ENCODE results near the gene LIPI.
"Not testable (repeated sequence)": the region's sequence is repeated elsewhere in the genome, so short reads cannot be mapped to it uniquely, and the experiment has no call there.

Gene LIPI

GRCh38 chr21:14115646-14116045 lies 95.1 kb downstream of the LIPI start:
- no peak for DNase-seq

GRCh38 chr21:14114251-14114650 lies 96.5 kb downstream of the LIPI start:
- DNase-seq = no peak

GRCh38 chr21:14104564-14104963 lies 106.2 kb downstream of the LIPI start:
- not testable (repeated sequence) for DNase-seq

- no peak for DNase-seq
Measured at GRCh38 chr21:14099570-14099969, 111.2 kb downstream of the LIPI start.

GRCh38 chr21:14097881-14098499 lies 112.8 kb downstream of the LIPI start:
- DNase-seq = no peak

GRCh38 chr21:14096577-14096976 lies 114.2 kb downstream of the LIPI start:
- DNase-seq = no peak

GRCh38 chr21:14096172-14096571 lies 114.6 kb downstream of the LIPI start:
- DNase-seq = no peak

- no peak for DNase-seq
Measured at GRCh38 chr21:14095056-14095455, 115.7 kb downstream of the LIPI start.

- no peak for DNase-seq
Measured at GRCh38 chr21:14092834-14093560, 117.8 kb downstream of the LIPI start.

GRCh38 chr21:14090184-14090583 lies 120.6 kb downstream of the LIPI start:
- DNase-seq = not testable (repeated sequence)

- DNase-seq = no peak
Measured at GRCh38 chr21:14088391-14088790, 122.4 kb downstream of the LIPI start.

- DNase-seq = no peak
Measured at GRCh38 chr21:14086553-14086952, 124.2 kb downstream of the LIPI start.

- no peak for DNase-seq
Measured at GRCh38 chr21:14084701-14085100, 126.1 kb downstream of the LIPI start.

- DNase-seq = no peak
Measured at GRCh38 chr21:14084068-14084501, 126.7 kb downstream of the LIPI start.

- DNase-seq = no peak
Measured at GRCh38 chr21:14080764-14081096, 130.0 kb downstream of the LIPI start.

- no peak for DNase-seq
Measured at GRCh38 chr21:14080040-14080763, 130.6 kb downstream of the LIPI start.

- no peak for DNase-seq
Measured at GRCh38 chr21:14078746-14079375, 131.9 kb downstream of the LIPI start.

- no peak for DNase-seq
Measured at GRCh38 chr21:14076143-14076806, 134.5 kb downstream of the LIPI start.

GRCh38 chr21:14075346-14076142 lies 135.2 kb downstream of the LIPI start:
- no peak for DNase-seq

- no peak for DNase-seq
Measured at GRCh38 chr21:14074177-14074576, 136.6 kb downstream of the LIPI start.

GRCh38 chr21:14073615-14074014 lies 137.1 kb downstream of the LIPI start:
- no peak for DNase-seq

Measured in activated T-cell treated with anti-CD3 and anti-CD28 coated beads, Interleukin-2, amount 50 U/mL, for 1 hour (primary cell).